HepG2 (cell line): ENCODE results near the gene CEP83.

Source experiments
- GTF2F1 ChIP-seq: fragments of 150-350 bp; IDR thresholded peaks from 2 replicates; pipeline ENCODE4 v1.6.1; 2014; ENCODE audit warnings: low read length
- HMGXB4 ChIP-seq, 2 experiments: sonication (generic) in 1 of 2; formaldehyde crosslinking in 1 of 2; IDR thresholded peaks; 2 replicates each; pipeline versions ENCODE4 v1.4.0 to v1.6.1; 2018 to 2020; ENCODE audit warnings: missing genetic modification reagents in 2 of 2, borderline replicate concordance in 1 of 2, low read depth in 1 of 2, mild to moderate bottlenecking in 1 of 2, missing biosample characterization in 1 of 2
- PHF8 ChIP-seq: sonication (generic); formaldehyde crosslinking; IDR thresholded peaks from 2 replicates; pipeline ENCODE4 v1.5.0; 2020; ENCODE audit warnings: missing genetic modification reagents
- SRSF1 ChIP-seq: fragments of 200-400 bp; formaldehyde crosslinking; optimal IDR thresholded peaks from 2 replicates; pipeline ENCODE3; 2017; ENCODE audit warnings: mild to moderate bottlenecking, low read depth, low read length, moderate library complexity
- TP53 ChIP-seq: sonication (generic); formaldehyde crosslinking; conservative IDR thresholded peaks from 2 replicates; pipeline ENCODE4 v1.4.0; 2020; ENCODE audit warnings: missing genetic modification reagents
- ZNF101 ChIP-seq: sonication (generic); formaldehyde crosslinking; IDR thresholded peaks from 2 replicates; pipeline ENCODE4 v1.4.0; 2020; ENCODE audit warnings: mild to moderate bottlenecking, low read depth, missing genetic modification reagents, borderline replicate concordance
- ZNF331 ChIP-seq: sonication (generic); formaldehyde crosslinking; IDR thresholded peaks from 2 replicates; pipeline ENCODE4 v1.4.0; 2020; ENCODE audit warnings: missing genetic modification reagents
- ZNF639 ChIP-seq: conservative IDR thresholded peaks from 2 replicates; pipeline ENCODE4 v1.6.1; 2018; ENCODE audit warnings: missing genetic modification reagents

- no peak for TF ChIP-seq ZNF101 (CRISPR knock-in tag)
- TF ChIP-seq GTF2F1 = no peak
- TF ChIP-seq ZNF639 (CRISPR knock-in tag) = no peak
- no peak for TF ChIP-seq SRSF1
- TF ChIP-seq TP53 (CRISPR knock-in tag) = no peak
- no peak for TF ChIP-seq PHF8 (CRISPR knock-in tag)
- TF ChIP-seq HMGXB4 (CRISPR knock-in tag; IDR thresholded peaks at IDR 0.05; ENCODE audit: borderline replicate concordance in 1 of 2, low read depth in 1 of 2) = no peak
- TF ChIP-seq ZNF331 (CRISPR knock-in tag) = no peak
Measured at GRCh38 chr12:94318181-94318580, 141.5 kb downstream of the CEP83 start.
